ENCODE results near the gene CYB5R4. TPM values are rescaled to one million over a fixed set of nuclear protein-coding genes. Genes with fewer than 3 reads are reported as not detected.

Gene CYB5R4
- total RNA-seq, 2 donors from 2014 or later = 15.3 to 15.8 TPM

GRCh38 chr6:83860359-83860755 is 868 bp downstream of the CYB5R4 start:
- intact Hi-C loops (cut with DNase I) = no loop called here
- ATAC-seq = no peak
- DNase-seq = no peak

GRCh38 chr6:83860782-83861495 is 1.4 kb downstream of the CYB5R4 start:
- intact Hi-C loops (cut with DNase I) = no loop called here
- DNase-seq (no peak), ATAC-seq (no peak)

- intact Hi-C loops (cut with DNase I) = no loop called here
- DNase-seq = no peak
- no peak for ATAC-seq
These were observed 3.4 kb downstream of the CYB5R4 start for GRCh38 chr6:83862776-83863471.

- ATAC-seq = no peak
- intact Hi-C loops (cut with DNase I) = no loop called here
- no peak for DNase-seq
These were observed 7.6 kb downstream of the CYB5R4 start for GRCh38 chr6:83867043-83867442.

- intact Hi-C loops (cut with DNase I) = no loop called here
- DNase-seq (peak; percentile 24), ATAC-seq (peak in 1 of 2 donors; percentile 77)
These were observed 8.2 kb downstream of the CYB5R4 start for GRCh38 chr6:83867527-83868161.

GRCh38 chr6:83868639-83869038 is 9.2 kb downstream of the CYB5R4 start:
- DNase-seq = no peak
- intact Hi-C loops (cut with DNase I) = no loop called here
- peak in 1 of 2 donors; percentile 49 for ATAC-seq

GRCh38 chr6:83870649-83871048 is 11.2 kb downstream of the CYB5R4 start:
- DNase-seq (no peak), ATAC-seq (no peak)
- intact Hi-C loops (cut with DNase I) = no loop called here

GRCh38 chr6:83872386-83873118 is 13.1 kb downstream of the CYB5R4 start:
- intact Hi-C loops (cut with DNase I) = no loop called here
- no peak for DNase-seq
- no peak for ATAC-seq

- DNase-seq (no peak), ATAC-seq (no peak)
- intact Hi-C loops (cut with DNase I) = no loop called here
These were observed 14.4 kb downstream of the CYB5R4 start for GRCh38 chr6:83873869-83874268.

GRCh38 chr6:83875843-83876242 is 16.4 kb downstream of the CYB5R4 start:
- DNase-seq (no peak), ATAC-seq (no peak)
- intact Hi-C loops (cut with DNase I) = no loop called here

GRCh38 chr6:83878902-83879644 is 19.6 kb downstream of the CYB5R4 start:
- DNase-seq (no peak), ATAC-seq (no peak)
- intact Hi-C loops (cut with DNase I) = no loop called here

GRCh38 chr6:83879746-83880145 is 20.3 kb downstream of the CYB5R4 start:
- ATAC-seq (no peak), DNase-seq (no peak)
- intact Hi-C loops (cut with DNase I) = no loop called here

- intact Hi-C loops (cut with DNase I) = no loop called here
- no peak for DNase-seq
- ATAC-seq = no peak
These were observed 23.8 kb downstream of the CYB5R4 start for GRCh38 chr6:83883240-83883639.

- intact Hi-C loops (cut with DNase I) = loop anchor here in 1 of 2 donors (2.0 kb wide), 2 partner anchors 336 to 344 kb away; no protein-coding TSS in a partner anchor
- ATAC-seq (peak; percentile 31 to 59), DNase-seq (no peak)
These were observed 25.0 kb downstream of the CYB5R4 start for GRCh38 chr6:83884523-83884922.

- intact Hi-C loops (cut with DNase I) = loop anchor here (2.0 to 5.0 kb wide), 3 partner anchors 335 to 343 kb away; no protein-coding TSS in a partner anchor
- DNase-seq (no peak), ATAC-seq (no peak)
These were observed 26.5 kb downstream of the CYB5R4 start for GRCh38 chr6:83885984-83886383.

- ATAC-seq (no peak), DNase-seq (no peak)
- intact Hi-C loops (cut with DNase I) = loop anchor here in 1 of 2 donors (5.0 kb wide), 1 partner anchor 333 kb away; no protein-coding TSS in a partner anchor
These were observed 30.1 kb downstream of the CYB5R4 start for GRCh38 chr6:83889621-83890020.

GRCh38 chr6:83890520-83890919 is 31.0 kb downstream of the CYB5R4 start:
- ATAC-seq (no peak), DNase-seq (no peak)
- intact Hi-C loops (cut with DNase I) = no loop called here

GRCh38 chr6:83891586-83891985 is 32.1 kb downstream of the CYB5R4 start:
- DNase-seq = no peak
- ATAC-seq = no peak
- intact Hi-C loops (cut with DNase I) = no loop called here

- no peak for ATAC-seq
- DNase-seq = no peak
These were observed 33.5 kb downstream of the CYB5R4 start for GRCh38 chr6:83893024-83893423.

More at GRCh38 chr6:83893024-83893423, 33.5 kb downstream of the CYB5R4 start:
- intact Hi-C loops (cut with DNase I) = no loop called here
